Measurements from ENCODE around the gene DISP2.

The DISP2 gene, protein sequence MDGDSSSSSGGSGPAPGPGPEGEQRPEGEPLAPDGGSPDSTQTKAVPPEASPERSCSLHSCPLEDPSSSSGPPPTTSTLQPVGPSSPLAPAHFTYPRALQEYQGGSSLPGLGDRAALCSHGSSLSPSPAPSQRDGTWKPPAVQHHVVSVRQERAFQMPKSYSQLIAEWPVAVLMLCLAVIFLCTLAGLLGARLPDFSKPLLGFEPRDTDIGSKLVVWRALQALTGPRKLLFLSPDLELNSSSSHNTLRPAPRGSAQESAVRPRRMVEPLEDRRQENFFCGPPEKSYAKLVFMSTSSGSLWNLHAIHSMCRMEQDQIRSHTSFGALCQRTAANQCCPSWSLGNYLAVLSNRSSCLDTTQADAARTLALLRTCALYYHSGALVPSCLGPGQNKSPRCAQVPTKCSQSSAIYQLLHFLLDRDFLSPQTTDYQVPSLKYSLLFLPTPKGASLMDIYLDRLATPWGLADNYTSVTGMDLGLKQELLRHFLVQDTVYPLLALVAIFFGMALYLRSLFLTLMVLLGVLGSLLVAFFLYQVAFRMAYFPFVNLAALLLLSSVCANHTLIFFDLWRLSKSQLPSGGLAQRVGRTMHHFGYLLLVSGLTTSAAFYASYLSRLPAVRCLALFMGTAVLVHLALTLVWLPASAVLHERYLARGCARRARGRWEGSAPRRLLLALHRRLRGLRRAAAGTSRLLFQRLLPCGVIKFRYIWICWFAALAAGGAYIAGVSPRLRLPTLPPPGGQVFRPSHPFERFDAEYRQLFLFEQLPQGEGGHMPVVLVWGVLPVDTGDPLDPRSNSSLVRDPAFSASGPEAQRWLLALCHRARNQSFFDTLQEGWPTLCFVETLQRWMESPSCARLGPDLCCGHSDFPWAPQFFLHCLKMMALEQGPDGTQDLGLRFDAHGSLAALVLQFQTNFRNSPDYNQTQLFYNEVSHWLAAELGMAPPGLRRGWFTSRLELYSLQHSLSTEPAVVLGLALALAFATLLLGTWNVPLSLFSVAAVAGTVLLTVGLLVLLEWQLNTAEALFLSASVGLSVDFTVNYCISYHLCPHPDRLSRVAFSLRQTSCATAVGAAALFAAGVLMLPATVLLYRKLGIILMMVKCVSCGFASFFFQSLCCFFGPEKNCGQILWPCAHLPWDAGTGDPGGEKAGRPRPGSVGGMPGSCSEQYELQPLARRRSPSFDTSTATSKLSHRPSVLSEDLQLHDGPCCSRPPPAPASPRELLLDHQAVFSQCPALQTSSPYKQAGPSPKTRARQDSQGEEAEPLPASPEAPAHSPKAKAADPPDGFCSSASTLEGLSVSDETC (N-terminal part only)

DNA sequence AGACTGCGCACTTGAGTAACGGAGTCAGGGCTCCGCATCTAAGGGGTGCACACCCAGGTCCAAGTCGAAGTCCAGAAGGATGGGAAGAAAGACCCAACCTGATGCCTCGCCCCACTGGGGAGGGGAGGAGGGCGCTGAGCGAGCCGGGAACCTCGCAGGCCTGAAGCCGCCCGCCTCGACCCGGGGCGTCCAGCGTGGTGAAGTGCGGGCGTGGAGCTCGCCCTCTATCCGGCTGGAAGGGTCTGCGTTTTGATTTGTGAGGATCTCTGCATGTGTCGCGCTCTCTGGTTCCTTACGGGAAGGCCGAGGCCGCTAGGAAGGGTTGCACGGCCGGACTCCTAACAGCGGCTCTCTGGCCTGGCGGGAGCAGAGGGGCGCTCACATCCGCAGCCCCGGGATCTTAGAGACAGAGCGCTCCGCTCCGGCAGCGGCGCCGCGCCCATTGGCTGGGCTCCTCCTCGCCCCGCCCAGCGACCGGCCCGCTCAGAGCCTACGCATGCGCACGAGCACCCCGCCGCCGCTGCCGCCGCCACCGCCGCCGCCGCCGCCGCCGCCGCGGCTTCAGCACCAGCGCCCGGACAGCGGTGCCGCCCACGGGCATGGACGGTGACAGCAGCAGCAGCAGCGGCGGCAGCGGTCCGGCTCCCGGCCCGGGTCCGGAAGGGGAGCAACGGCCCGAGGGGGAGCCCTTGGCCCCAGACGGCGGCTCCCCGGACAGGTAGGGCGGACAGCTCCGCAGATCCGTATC is at the start of gene DISP2:
DISP2 (plus strand) TSS at position 497 of the 748 bp plus-strand sequence; CDS start at position 600, 103 bp downstream.
- peak; percentile 92 for DNase-seq

DNA sequence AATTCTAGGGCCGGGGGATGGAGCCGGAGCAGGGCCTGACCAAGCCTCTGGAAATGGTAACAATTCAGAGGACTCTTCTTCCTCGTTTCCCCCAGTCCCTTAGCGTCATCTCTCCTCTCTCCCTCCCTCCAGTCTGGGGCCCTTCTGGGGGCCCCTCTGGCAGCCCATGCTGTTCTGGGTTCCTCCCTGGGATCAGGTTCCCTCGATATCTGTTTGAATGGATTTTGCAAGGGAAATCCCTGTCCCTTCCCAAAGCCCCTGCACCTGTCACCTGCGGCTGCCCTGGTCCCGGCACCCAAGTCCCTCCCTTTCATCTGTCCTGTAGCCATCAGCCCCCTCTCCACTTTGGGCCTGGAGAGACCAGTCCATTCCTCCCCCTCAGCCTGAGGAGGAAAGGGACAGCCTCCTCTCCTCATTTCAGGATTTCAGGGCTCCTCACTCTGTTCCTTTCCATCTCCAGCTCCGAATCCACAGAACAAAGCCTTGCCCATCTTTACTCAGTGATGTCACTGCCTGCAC is 48.6 kb upstream of the DISP2 start:
- no peak for DNase-seq

DNA sequence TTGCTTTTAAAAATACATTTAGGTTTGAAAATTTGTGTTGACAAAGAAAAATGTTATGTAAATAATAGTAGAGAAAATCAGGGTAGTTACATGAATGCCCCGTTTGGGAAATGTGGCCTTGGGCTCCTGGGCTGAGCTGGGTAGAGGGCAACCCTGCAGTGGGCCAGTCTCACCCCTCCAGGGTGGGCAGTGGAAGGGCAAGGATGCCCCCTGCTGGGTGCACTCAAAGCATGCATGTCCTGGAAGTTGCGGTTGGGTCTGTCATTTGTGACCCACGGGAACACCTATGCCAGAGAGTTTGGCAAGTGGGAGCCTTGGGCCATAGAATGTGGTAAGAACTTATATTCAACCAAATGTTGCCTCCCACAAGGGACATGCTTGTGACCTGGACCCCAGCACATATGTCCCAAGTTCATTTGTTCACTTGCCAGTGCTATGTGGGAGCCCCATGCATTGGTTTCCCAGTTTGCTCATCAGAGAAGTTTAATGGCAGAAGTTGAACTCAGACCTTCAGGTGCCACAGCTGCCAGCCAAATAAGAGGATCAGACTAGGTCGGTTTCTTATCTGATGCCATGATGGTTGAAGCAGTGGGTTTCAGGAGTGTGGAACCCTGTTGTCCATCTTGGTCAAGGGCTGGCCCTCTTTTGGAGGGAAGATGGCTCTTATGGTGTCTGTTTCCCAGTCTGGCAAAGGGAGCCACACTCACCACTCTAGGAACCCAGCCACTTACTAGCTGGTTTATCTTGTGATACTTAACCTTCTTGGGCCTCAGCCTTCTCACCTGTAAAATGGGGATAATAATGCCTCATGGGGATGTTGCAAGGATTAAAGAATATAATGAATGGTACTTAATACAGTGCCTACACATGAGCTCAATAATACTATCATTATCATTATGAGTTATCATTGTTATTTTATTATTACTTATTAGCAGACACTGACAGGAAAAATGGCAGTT is 47.7 kb upstream of the DISP2 start:
- peak; percentile 79 for DNase-seq

DNA sequence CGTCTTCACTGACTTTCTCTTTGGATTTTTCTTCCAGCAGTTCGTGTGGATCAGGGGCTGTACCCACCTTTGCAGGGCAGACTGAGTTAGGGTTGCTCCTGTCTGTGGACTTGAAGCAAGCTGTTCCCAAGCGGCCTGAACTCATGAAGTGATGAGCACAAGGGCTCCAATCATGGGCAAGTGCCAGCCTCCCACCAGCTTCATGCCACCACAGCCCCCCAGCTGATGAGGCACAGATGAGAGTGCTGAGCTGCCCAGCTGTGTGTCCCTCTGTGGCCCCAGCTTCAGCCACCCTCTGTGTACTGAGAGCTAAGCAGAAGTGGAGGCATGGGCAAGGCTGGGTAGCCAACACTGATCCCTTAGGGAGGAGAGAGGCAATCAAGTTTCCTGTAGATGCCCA is 47.0 kb upstream of the DISP2 start:
- no peak for DNase-seq

DNA sequence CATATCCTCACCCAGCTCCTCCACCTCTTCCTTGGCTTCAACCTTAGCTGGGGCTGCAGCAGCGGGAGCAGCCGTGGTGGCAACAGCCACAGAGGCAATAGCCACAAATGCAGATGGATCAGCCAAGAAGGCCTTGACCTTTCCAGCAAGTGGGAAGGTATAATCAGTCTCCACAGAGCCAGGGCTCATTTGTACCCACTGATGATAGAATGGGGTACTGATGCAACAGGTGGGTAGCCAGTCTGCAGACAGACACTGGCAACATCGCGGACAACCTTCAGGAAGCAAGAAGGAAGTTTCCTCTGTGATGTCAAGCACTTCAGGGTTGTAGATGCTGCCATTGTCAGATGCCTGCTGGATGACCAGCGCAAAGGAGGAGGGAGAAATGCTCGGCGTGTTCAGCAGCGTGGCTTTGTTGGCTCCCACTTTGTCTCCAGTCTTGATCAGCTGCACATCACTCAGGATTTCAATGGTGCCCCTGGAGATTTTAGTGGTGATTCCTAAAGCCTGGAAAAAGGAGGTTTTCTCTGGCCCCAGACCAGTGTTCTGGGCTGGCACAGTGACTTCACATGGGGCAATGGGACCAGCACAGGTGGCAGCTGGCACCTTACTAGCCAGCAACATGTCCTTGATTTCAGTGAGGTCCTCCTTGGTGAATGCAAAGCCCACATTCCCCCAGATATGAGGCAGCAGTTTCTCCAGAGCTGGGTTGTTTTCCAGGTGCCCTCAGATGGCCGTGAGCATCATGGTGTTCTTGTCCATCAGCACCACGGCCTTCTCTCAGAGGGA is 45.5 kb upstream of the DISP2 start:
- DNase-seq = no peak

DNA sequence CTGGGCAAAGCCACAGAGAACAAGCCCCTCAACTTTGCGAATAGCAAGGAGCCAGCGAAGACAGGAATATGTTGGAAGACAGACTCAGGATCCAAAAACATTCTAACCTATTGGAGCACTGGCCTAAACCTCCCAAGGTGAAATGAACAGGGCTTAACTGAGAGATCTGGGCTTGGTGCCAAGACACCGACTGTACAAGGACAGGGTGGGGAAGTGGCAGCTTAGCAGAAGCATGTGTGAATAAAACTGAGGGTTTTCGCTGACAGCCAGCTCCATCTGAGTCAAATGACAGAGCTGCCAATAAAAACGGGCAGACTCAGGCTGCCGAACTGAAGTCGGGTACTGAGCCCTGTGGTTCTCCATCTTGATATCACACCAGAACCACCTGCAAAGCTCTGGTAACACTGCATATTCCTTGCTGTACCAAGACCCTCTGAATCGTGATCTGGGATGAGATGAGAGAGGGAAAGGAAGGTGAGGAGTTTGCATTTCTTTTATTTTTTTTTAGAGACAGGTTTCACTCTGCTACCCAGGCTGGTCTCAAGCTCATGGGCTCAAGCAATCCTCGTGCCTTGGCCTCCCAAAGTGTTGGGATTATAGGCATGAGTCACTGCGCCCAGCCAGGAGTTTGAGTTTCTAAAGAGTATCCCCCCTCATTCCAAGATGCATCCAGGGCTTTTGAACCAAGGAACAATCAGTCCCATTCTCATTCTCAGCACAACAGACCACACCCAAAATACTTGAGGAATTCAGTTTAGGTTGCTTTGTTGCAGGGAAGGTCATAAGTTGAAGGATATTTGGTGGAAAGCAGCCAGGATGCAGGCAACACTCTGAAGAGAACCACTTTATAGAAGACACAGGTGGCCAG is 44.3 kb upstream of the DISP2 start:
- DNase-seq = peak; percentile 72

DNA sequence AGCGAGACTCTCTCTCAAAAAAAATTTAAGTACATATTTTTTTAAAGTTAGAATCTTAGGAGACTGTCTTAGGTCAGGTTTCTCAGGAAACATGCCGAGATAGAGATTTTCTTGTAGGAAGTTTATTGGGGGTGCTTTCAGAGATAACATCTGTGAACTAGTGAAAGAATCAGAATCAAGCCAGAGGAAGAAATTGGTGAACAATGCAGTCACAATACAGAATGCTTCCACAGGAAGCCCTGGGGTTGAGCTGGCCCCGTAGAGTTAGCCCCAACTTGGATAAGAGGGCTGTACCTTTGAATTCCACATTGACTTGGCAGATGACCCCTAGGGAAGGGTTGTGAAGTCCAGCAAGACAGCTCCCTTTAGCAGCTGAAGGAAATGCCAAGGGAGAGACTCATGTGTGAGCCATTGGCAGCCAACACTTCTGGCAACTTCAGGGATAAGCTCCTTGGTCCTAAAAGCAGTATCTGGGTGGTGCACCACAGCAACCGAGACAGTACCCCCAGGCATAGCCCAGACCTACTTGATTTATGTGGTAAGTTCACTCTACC is 43.2 kb upstream of the DISP2 start:
- DNase-seq = no peak

DNA sequence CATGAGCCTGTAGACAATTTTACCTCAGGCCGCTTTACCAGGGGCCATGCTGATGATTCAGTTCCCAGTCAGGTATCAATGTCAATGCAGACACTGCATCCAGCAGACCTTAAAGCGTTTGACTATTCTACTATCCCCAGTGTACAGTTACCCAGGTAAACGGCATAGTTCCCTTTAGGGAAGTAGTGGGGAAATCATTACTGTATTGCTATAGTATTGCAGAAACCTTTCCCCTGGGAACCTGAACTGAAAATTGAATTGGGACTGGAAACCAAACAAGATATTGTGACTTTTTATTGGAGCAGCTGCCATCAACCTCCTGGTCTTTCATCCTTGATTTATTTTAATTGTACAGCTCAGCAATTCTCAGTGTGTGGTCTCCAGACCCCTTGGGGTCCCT is 41.1 kb upstream of the DISP2 start:
- no peak for DNase-seq

DNA sequence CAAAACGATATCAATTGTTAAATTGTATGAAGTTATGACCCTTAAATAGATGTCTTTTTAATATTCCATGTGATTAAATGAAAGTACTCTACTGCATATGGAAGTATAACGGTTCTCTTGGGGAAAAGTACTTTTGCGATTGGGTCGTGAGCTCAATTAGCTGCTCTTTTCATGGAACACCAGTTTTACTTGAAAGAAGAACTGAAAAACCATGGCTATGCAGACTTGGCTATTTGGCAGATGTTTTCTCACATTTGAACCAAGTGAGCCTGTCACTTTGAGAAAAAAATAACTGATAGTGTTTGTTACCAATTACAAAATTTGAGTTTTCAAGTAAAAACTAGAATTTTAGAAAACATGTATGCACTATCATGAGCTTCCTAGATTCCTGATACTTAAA is 40.4 kb upstream of the DISP2 start:
- no peak for DNase-seq

DNA sequence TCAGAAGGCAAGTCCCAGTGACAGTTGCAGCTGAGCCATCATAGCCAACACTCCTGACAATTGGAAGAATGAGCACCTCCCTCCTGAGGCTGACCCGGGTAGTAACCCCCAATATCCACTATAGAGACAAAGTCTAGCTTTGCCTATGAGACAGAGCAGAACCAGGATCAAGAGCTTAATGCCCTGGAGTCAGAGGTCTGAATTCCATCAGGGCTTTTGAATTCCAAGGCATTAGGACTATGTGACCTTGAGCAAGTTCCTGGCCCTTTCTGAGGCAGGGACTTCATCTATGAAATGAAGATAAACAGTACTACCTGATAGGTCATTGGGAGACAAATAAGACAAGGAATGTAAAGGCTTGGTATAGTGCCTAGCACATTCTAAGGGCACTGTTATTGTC is 37.6 kb upstream of the DISP2 start:
- no peak for DNase-seq

DNA sequence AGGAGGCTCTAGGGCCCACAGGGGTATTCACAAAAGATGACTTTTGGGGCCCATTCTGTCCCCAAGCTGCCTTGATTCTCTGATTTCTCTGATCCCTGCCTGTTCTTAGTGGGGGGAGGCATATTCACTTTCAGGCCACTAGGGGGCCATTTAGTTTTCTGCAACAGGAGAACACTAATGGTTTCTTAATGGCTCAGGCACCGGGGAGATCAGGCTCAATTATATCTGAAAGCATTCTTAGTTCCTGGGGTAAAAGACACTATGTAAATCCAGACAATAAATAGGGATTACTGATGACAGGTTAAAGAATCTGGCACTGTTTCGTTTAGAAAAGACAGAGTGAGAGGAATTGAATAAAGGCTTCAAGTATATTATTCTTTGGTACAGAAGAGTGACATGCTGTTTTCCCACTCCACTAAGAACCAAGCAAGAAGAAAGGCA is 37.1 kb upstream of the DISP2 start:
- DNase-seq = peak; percentile 68

DNA sequence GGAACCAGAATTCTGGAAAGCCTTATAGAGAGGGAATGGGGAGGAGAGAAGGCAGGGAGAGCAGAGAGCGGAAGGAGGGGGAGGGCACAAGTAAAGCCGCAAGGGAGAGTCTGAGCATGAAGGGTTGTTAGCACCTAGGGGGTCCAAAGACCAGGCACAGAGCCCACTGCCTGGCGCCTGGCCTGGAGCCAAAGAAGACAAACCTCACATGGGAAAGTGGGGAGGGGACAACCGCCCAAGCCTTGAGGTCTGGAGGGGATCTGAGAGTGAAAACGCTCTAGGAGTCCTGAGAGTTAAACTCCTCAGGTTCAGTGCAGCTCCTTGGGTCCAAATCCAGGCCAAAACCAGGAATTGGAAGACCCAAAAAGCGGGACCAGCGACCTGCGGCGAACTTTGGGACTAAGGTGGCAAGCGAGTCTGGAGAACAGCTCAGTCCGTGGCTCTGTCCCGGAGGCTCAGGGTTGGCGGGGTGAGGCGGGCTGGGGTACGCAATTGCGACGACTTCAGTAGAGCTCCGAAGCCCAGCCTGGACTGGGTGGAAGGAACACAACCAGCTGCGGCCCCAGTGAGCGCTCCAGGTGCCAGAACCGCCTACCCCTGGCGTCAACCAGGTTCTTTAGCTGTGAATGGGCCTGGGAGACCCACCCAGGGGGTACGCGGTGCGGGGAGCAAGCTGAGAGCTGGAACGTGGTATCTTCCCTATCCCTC is 35.3 kb upstream of the DISP2 start:
- DNase-seq = no peak

DNA sequence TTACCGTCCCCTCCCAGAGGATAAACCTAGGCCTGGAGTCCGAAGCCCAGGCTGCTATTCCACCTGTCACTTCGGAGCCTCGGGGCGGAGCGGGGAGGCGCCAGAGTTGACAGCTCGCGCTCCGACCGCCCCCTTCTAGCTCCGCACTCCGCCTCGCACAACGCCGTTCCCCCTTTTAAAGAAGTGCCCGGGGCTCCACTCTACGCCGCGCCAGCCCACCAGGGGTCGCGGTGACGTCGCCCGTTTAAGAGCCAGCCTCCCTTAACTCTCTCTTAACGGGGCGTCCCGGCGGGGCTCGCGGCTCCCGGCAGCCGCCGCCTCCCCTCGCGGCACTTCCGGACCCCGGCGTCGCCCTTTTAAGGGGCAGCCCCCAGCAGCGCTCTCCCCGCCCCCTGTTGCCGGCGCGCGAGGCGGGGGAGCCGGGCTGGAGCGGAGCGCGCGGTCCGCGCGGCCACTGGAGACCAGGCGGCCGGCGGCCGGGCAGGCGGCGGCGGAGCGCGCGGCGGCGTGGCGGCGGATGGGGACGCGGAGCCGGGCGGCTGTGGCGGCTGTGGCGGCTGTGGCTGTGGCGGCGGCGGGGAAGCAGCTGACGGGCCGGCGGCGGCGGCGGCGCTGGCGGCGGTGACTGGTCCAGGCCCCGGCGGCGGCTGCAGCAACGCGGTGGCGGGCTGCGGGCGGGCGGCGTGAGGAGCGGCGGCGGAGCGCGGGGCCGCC is 34.6 kb upstream of the DISP2 start, which contains the start of gene INAFM2:
INAFM2 (plus strand) TSS at position 454 of the 714 bp plus-strand sequence. CDS start 364 bp downstream, outside the sequence.
- peak; percentile 93 for DNase-seq

DNA sequence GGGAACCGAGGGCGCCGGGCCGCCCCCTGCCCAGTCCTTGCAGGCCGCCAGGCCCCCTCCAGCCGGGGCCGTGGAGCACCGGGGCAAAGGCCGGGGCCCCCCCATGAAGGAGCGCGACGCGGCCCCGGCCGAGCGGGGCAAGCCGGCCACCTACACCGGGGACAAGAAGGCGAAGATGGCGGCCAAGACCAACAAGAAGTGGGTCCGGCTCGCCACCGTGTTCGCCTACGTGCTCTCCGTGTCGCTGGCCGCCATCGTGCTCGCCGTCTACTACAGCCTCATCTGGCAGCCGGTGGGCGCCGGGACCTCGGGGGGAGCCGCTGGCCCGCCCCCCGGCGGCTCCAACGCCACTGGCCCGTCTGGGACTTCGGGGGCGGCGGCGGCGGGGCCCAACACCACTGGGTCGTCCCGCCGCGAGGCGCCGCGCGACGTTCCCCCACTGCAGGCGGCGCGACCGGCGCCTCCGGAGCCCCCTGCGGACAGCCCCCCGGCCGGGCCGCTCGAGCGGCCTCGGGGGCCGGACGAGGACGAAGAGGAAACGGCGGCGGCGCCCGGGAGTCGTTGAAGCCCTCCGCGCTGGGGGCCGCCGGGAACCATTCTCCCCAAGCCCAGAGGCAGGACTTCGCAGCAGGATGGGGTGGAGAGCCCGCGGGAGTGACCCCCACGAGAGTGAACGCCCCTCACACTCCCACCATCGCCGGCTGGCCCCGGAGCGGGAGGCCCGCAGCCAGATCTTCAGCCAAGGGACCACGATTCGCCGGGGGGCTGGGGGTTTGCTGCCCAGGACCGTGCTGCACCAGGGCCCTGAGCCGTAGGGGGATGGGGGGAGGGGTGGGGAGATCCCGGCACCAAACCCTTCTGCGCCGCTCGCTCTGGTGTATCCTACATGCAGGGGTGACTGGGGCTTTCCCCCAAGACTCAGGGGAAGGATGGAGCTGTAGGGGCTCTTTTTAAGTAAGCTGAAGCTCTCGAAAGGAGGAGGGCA is 33.8 kb upstream of the DISP2 start:
- peak; percentile 40 for DNase-seq

DNA sequence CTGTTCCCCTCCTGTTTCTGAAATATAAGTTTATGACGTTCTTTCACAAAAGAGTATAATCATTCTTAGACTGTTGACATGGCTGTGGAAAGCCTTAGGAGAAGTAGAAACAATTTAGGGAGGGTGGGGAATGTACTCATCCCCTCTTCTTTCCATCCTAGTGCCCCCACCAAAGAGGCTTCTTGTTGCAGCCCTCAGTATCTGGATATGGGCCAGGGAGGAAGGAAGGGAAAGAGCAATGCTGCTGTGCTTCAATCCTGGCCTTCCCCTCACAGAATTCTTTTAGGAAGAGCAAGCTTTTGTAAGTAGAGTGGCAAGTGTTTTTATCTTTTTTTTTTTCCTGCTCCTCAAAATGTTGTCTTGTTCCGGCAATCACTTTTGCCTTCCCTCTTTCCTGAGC is 32.8 kb upstream of the DISP2 start:
- DNase-seq = no peak

DNA sequence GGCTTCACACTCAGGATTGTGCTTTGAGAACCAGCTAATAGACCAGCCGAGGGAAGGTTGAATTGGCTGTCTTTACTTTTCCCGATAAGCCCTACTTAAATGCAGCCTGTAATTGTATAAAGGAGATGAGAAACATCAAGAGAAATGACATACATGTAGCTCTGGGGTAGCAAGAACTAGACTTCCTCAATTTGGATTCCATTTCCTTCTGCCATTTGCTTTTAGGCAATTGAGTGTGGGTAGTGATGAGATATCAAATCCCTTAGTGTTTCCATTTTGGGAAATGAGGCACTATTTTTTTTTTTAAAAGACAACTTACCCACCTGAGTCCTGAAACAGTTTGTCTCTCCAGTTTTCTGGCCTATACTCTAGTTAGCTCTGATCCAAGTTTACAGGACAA is 32.3 kb upstream of the DISP2 start:
- DNase-seq = no peak
